Measurements from ENCODE around the gene C17orf50. TPM values are rescaled to one million over a fixed set of nuclear protein-coding genes. Genes with fewer than 3 reads are reported as not detected.

The C17orf50 gene
- total RNA-seq, result not detected
- polyA plus RNA-seq (ENCODE audit: insufficient read length in 2 of 2), result 1 to 10 TPM in 1 of 2 donors, under 1 TPM in 1; 0.68 to 1.6 TPM
- long read RNA-seq, donor 1, result 0 reads
- long read RNA-seq, donor 2, result 0 reads
- long read RNA-seq, donor 3, result 0 reads
- long read RNA-seq, donor 4, result 0 reads

GRCh38 chr17:35760587-35760986 is at the start of gene C17orf50:
TSS of gene C17orf50 (plus strand) at chr17:35760887. CDS start at chr17:35760942, 55 bp downstream.
- no peak within 1 kb of the TSS for H3K4me3 ChIP-seq (ENCODE audit: low read depth, low read length)
- DNase-seq (ENCODE audit: low read depth in 4 of 6, low spot score in 6 of 6), result no peak
- H3K4me1 ChIP-seq (ENCODE audit: control insufficient read depth, insufficient read depth, low read length), result peaks cover 19% of the 10 kb centered on the region
- H3K27me3 ChIP-seq (ENCODE audit: control insufficient read depth, insufficient read depth, low read length), result no peaks in the 10 kb centered on the region
- no peaks in the 10 kb centered on the region for H3K9me3 ChIP-seq (ENCODE audit: control insufficient read depth, insufficient read depth, low read length)
- H3K27ac ChIP-seq (ENCODE audit: low read depth, low read length), result no peak within 1 kb of the TSS
- H3K36me3 ChIP-seq (ENCODE audit: control insufficient read depth, insufficient read depth, low read length), result no peaks in the 10 kb centered on the region
- WGBS (ENCODE audit: insufficient coverage), result no CpG with 5 or more reads among the region's 1 CpG

GRCh38 chr17:35710950-35711349 is 49.7 kb upstream of the C17orf50 start:
- Histone ChIP-seq H3K27me3 (ENCODE audit: control insufficient read depth, insufficient read depth, low read length) (no peaks in the 10 kb centered on the region), H3K9me3 (ENCODE audit: control insufficient read depth, insufficient read depth, low read length) (no peaks in the 10 kb centered on the region), H3K4me1 (ENCODE audit: control insufficient read depth, insufficient read depth, low read length) (peaks cover 16% of the 10 kb centered on the region), H3K4me3 (ENCODE audit: low read depth, low read length) (no peak overlapping the region), H3K36me3 (ENCODE audit: control insufficient read depth, insufficient read depth, low read length) (peaks cover 3% of the 10 kb centered on the region), H3K27ac (ENCODE audit: low read depth, low read length) (no peak overlapping the region)
- peak in 2 of 6 donors; percentile 22 to 61 for DNase-seq (ENCODE audit: low read depth in 4 of 6, low spot score in 6 of 6)
- WGBS (ENCODE audit: insufficient coverage), result no CpG with 5 or more reads among the region's 2 CpGs

- peak overlapping the region; percentile 59 for H3K27ac ChIP-seq (ENCODE audit: low read depth, low read length)
- whole genome bisulfite sequencing (ENCODE audit: insufficient coverage), result 13% methylated on average over 6 of the region's 7 CpGs
Measured at GRCh38 chr17:35713069-35713728, 47.5 kb upstream of the C17orf50 start.

GRCh38 chr17:35714988-35715387 is 45.7 kb upstream of the C17orf50 start:
- Histone ChIP-seq H3K4me3 (ENCODE audit: low read depth, low read length) (no peak overlapping the region), H3K36me3 (ENCODE audit: control insufficient read depth, insufficient read depth, low read length) (peaks cover 3% of the 10 kb centered on the region), H3K4me1 (ENCODE audit: control insufficient read depth, insufficient read depth, low read length) (peaks cover 16% of the 10 kb centered on the region), H3K9me3 (ENCODE audit: control insufficient read depth, insufficient read depth, low read length) (no peaks in the 10 kb centered on the region), H3K27ac (ENCODE audit: low read depth, low read length) (peak overlapping the region; percentile 60), H3K27me3 (ENCODE audit: control insufficient read depth, insufficient read depth, low read length) (no peaks in the 10 kb centered on the region)
- 51% methylated on average over 2 of the region's 2 CpGs for WGBS (ENCODE audit: insufficient coverage)
- DNase-seq (ENCODE audit: low read depth in 4 of 6, low spot score in 6 of 6), result no peak

More at GRCh38 chr17:35713069-35713728, 47.5 kb upstream of the C17orf50 start:
- Histone ChIP-seq H3K27me3 (ENCODE audit: control insufficient read depth, insufficient read depth, low read length) (no peaks in the 10 kb centered on the region), H3K4me1 (ENCODE audit: control insufficient read depth, insufficient read depth, low read length) (peaks cover 16% of the 10 kb centered on the region), H3K4me3 (ENCODE audit: low read depth, low read length) (no peak overlapping the region), H3K36me3 (ENCODE audit: control insufficient read depth, insufficient read depth, low read length) (peaks cover 3% of the 10 kb centered on the region), H3K9me3 (ENCODE audit: control insufficient read depth, insufficient read depth, low read length) (no peaks in the 10 kb centered on the region)
- peak in 2 of 6 donors; percentile 67 to 89 for DNase-seq (ENCODE audit: low read depth in 4 of 6, low spot score in 6 of 6)

GRCh38 chr17:35715416-35715815 is 45.3 kb upstream of the C17orf50 start:
- peaks cover 16% of the 10 kb centered on the region for H3K4me1 ChIP-seq (ENCODE audit: control insufficient read depth, insufficient read depth, low read length)
- no peak overlapping the region for H3K4me3 ChIP-seq (ENCODE audit: low read depth, low read length)
- H3K27ac ChIP-seq (ENCODE audit: low read depth, low read length), result peak overlapping the region; percentile 60
- H3K27me3 ChIP-seq (ENCODE audit: control insufficient read depth, insufficient read depth, low read length), result no peaks in the 10 kb centered on the region
- peaks cover 3% of the 10 kb centered on the region for H3K36me3 ChIP-seq (ENCODE audit: control insufficient read depth, insufficient read depth, low read length)
- no peaks in the 10 kb centered on the region for H3K9me3 ChIP-seq (ENCODE audit: control insufficient read depth, insufficient read depth, low read length)
- DNase-seq (ENCODE audit: low read depth in 4 of 6, low spot score in 6 of 6), result peak in 2 of 6 donors; percentile 82 to 88

- WGBS (ENCODE audit: insufficient coverage), result no CpG with 5 or more reads among the region's 3 CpGs
- Histone ChIP-seq H3K36me3 (ENCODE audit: control insufficient read depth, insufficient read depth, low read length) (peaks cover under 1% of the 10 kb centered on the region), H3K27me3 (ENCODE audit: control insufficient read depth, insufficient read depth, low read length) (no peaks in the 10 kb centered on the region), H3K4me3 (ENCODE audit: low read depth, low read length) (no peak overlapping the region), H3K4me1 (ENCODE audit: control insufficient read depth, insufficient read depth, low read length) (peaks cover 15% of the 10 kb centered on the region), H3K9me3 (ENCODE audit: control insufficient read depth, insufficient read depth, low read length) (no peaks in the 10 kb centered on the region), H3K27ac (ENCODE audit: low read depth, low read length) (no peak overlapping the region)
- DNase-seq (ENCODE audit: low read depth in 4 of 6, low spot score in 6 of 6), result no peak
Measured at GRCh38 chr17:35716173-35716572, 44.5 kb upstream of the C17orf50 start.

- WGBS (ENCODE audit: insufficient coverage), result 63% methylated on average over 4 of the region's 4 CpGs
- no peak for DNase-seq (ENCODE audit: low read depth in 4 of 6, low spot score in 6 of 6)
- Histone ChIP-seq H3K4me3 (ENCODE audit: low read depth, low read length) (no peak overlapping the region), H3K27ac (ENCODE audit: low read depth, low read length) (no peak overlapping the region), H3K9me3 (ENCODE audit: control insufficient read depth, insufficient read depth, low read length) (no peaks in the 10 kb centered on the region), H3K4me1 (ENCODE audit: control insufficient read depth, insufficient read depth, low read length) (peaks cover 10% of the 10 kb centered on the region), H3K27me3 (ENCODE audit: control insufficient read depth, insufficient read depth, low read length) (no peaks in the 10 kb centered on the region), H3K36me3 (ENCODE audit: control insufficient read depth, insufficient read depth, low read length) (no peaks in the 10 kb centered on the region)
Measured at GRCh38 chr17:35716897-35717465, 43.7 kb upstream of the C17orf50 start.

GRCh38 chr17:35717475-35717874 is 43.2 kb upstream of the C17orf50 start:
- H3K27ac ChIP-seq (ENCODE audit: low read depth, low read length), result no peak overlapping the region
- DNase-seq (ENCODE audit: low read depth in 4 of 6, low spot score in 6 of 6), result no peak
- peaks cover 7% of the 10 kb centered on the region for H3K4me1 ChIP-seq (ENCODE audit: control insufficient read depth, insufficient read depth, low read length)
- no peaks in the 10 kb centered on the region for H3K36me3 ChIP-seq (ENCODE audit: control insufficient read depth, insufficient read depth, low read length)
- no peaks in the 10 kb centered on the region for H3K9me3 ChIP-seq (ENCODE audit: control insufficient read depth, insufficient read depth, low read length)
- H3K4me3 ChIP-seq (ENCODE audit: low read depth, low read length), result no peak overlapping the region
- no peaks in the 10 kb centered on the region for H3K27me3 ChIP-seq (ENCODE audit: control insufficient read depth, insufficient read depth, low read length)
- WGBS (ENCODE audit: insufficient coverage), result no CpG with 5 or more reads among the region's 2 CpGs

GRCh38 chr17:35723735-35724134 is 37.0 kb upstream of the C17orf50 start:
- Histone ChIP-seq H3K36me3 (ENCODE audit: control insufficient read depth, insufficient read depth, low read length) (peaks cover 11% of the 10 kb centered on the region), H3K4me1 (ENCODE audit: control insufficient read depth, insufficient read depth, low read length) (peaks cover 14% of the 10 kb centered on the region), H3K27me3 (ENCODE audit: control insufficient read depth, insufficient read depth, low read length) (no peaks in the 10 kb centered on the region), H3K9me3 (ENCODE audit: control insufficient read depth, insufficient read depth, low read length) (no peaks in the 10 kb centered on the region), H3K27ac (ENCODE audit: low read depth, low read length) (no peak overlapping the region), H3K4me3 (ENCODE audit: low read depth, low read length) (no peak overlapping the region)
- WGBS (ENCODE audit: insufficient coverage), result 100% methylated on average over 2 of the region's 2 CpGs
- no peak for DNase-seq (ENCODE audit: low read depth in 4 of 6, low spot score in 6 of 6)

GRCh38 chr17:35725058-35725457 is 35.6 kb upstream of the C17orf50 start:
- DNase-seq (ENCODE audit: low read depth in 4 of 6, low spot score in 6 of 6), result no peak
- H3K4me3 ChIP-seq (ENCODE audit: low read depth, low read length), result no peak overlapping the region
- H3K36me3 ChIP-seq (ENCODE audit: control insufficient read depth, insufficient read depth, low read length), result peaks cover 11% of the 10 kb centered on the region
- peaks cover 14% of the 10 kb centered on the region for H3K4me1 ChIP-seq (ENCODE audit: control insufficient read depth, insufficient read depth, low read length)
- H3K27me3 ChIP-seq (ENCODE audit: control insufficient read depth, insufficient read depth, low read length), result no peaks in the 10 kb centered on the region
- 89% methylated on average over 2 of the region's 4 CpGs for WGBS (ENCODE audit: insufficient coverage)
- H3K9me3 ChIP-seq (ENCODE audit: control insufficient read depth, insufficient read depth, low read length), result no peaks in the 10 kb centered on the region
- H3K27ac ChIP-seq (ENCODE audit: low read depth, low read length), result no peak overlapping the region

Data from spinal cord (tissue), 10 donors.